HG03103 (cell line): ENCODE data around the gene ESRRB.

Experiments used
- ATAC-seq: cut with Tn5 transposase; IDR thresholded peaks from one replicate; pipeline ENCODE4 v1.9.1; 2021; ENCODE audit warnings: low read depth; ENCODE audit not compliant: unreplicated experiment

The ESRRB gene

DNA sequence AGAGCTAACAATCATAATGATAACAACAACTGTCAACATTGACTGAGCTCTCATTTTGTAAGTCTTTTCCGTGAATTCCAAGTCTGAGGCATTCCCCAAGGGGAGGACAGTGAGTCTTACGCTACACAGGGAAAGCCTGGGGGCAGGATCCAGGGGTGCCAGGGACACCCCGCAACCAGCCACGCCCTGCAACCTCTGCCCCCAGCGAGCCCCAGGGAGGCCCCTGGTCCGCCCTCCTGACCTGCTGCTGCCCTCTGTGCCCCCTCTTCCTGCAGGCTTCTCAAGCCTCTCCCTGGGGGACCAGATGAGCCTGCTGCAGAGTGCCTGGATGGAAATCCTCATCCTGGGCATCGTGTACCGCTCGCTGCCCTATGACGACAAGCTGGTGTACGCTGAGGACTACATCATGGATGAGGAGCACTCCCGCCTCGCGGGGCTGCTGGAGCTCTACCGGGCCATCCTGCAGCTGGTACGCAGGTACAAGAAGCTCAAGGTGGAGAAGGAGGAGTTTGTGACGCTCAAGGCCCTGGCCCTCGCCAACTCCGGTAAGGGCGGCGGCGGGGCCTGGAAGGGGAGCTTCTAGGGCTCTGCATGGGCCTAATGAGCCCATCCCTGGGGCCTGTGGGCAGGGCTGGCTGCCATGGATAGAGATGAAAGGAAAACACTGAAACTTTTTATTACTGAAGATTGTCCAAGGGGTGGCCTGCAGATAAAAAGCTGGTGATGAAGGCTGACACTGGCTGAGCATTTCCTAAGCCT, 115.4 kb downstream of the ESRRB start:
- ATAC-seq, result no peak

DNA sequence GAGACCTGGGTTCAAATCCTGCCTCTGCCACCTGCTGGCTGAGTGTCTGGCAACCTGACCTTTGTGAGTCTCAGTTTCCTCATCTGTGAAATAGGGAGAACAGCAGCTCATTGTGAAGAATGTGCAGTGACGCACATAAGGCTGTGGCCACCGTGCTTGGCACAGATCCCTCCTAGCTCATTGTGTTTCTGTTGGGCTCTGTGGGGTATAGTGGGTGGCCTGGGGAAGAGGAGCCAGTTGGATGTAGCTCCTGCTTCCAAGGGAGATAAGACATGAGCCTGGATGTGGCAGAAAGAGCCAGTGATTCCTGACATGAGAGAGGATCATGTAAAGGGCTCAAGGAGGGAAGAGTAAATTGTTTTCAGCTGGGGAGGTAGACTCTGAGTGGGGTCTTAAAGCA, 120.0 kb downstream of the ESRRB start:
- ATAC-seq, result no peak

DNA sequence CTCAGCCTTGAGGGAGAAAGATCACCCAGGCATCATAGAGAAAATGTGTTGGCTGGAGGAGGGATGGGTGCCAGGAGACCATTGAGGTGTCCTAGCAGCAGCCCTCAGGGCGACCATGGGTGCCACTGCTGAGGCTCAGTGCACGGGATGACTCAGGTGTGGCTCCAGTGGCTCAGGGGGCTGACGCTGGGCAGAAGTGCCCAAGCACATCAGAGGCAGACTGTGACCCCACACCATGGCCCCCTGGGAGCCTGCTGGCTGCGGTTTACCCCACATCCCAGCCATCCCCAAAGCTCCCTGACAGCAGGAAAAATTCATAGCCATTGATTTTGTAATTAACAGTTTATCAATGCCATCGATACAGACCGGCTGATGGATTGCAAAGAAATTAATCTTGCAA, 120.7 kb downstream of the ESRRB start:
- ATAC-seq, result no peak

DNA sequence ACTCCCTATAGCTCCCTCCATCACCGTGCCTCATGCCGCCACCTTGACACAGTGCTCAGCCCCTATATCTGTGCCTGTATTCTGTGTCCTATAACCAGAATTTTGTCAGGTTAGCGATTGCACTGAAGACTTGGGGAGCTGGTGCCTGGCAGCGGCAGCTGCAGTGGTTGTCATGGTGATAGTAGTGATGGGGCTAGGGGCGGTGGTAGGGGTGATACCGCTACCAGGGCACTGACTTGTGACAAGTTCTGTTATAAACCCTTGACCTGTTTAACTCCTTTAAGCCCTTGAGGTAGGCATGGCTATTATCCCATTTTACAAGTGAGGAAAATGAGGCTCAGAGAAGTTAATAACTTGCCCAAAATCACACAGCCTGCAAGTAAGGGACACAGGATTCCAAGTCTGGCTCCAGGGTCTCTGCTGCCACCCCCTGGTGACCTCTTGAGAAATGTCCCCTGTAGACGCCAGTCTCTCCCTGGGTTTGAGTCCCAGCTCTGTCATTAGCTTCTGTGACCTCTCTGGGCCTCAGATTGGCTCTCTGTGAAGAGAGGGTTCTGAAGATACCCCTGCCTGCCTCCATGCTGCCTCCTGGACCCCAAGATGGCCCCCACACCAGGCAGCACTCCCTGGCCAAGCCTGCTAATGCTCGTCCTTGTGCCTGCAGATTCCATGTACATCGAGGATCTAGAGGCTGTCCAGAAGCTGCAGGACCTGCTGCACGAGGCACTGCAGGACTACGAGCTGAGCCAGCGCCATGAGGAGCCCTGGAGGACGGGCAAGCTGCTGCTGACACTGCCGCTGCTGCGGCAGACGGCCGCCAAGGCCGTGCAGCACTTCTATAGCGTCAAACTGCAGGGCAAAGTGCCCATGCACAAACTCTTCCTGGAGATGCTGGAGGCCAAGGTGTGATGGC, 121.9 kb downstream of the ESRRB start:
- ATAC-seq, result no peak

DNA sequence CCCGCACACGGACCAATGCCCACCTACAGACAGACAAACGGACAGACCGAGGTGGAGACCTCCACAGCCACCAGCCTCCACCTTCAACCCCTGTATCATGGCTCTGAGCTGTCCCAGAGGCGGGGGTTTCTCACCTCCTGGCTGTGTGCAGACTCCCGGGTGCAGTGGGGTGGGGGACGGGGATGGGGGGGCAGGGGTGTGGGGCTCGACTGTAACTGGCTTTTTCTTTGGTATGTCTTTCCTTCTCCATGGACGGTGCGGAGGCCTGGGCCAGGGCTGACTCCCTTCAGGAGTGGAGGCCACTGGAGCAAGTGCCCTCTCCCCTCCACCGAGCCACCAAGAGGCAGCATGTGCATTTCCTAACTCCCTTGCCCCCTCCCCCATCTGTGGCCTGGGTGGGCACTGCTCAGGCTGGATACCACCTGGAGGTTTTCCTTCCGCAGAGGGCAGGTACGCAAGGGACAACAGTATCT, 122.6 kb downstream of the ESRRB start:
- no peak for ATAC-seq

DNA sequence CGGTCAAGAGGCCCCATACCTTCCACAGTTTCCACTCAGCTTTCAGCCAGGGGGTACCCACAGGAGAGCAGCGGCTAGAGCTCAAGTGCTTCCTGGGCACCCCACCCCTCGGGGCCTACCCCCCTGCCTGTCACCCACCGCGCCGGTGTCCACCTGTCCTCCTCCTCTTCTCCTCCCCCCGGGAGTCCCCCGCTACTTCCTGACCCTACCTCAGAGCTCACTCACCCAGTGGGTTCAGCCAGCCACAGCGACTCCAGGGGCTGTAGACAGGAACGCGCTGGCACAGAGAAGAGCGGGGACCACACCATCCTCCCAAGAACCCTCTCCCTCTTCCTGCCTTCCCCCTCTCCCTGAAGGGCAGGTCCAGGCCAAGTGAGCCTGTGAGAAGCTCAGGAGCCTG, 123.0 kb downstream of the ESRRB start:
- no peak for ATAC-seq

DNA sequence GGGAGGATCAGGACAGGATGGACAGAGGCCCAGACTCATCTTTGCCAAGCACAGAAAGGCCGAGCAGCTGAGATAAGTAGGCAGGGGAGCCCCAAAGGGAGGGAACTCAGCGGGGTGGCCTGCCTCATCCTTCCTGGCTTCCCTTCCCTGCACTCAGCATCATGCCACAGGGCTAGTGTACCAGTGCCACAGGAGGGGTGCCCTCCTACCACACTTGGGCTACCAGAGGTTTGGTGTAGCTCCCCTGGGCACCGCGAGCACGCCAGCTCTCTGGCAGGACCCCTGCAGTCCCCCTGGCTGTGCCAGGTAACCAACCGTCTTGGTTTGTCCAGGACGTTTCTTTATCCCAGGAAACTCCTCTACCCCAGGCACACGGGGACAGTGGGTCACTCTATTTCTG, 123.5 kb downstream of the ESRRB start:
- ATAC-seq, result no peak

DNA sequence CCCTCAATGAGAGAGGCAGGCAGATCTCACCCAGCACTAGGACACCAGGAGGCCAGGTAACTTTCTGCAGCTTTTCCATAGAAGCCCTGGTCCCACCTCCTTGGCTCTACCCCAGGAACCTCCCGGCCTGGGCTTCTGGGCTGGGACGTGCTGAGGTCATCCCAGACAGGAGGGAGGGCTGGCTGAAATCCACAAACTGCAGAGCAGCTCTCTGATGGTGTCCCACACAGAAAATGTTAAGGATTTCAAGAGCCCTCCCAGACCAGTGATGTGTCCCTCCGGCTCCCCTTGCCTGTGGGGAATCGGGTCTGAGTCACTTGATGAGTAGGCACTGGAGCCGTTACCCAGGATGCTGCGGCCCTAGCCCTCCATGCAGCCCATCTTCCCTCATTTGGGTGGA, 124.1 kb downstream of the ESRRB start:
- no peak for ATAC-seq

DNA sequence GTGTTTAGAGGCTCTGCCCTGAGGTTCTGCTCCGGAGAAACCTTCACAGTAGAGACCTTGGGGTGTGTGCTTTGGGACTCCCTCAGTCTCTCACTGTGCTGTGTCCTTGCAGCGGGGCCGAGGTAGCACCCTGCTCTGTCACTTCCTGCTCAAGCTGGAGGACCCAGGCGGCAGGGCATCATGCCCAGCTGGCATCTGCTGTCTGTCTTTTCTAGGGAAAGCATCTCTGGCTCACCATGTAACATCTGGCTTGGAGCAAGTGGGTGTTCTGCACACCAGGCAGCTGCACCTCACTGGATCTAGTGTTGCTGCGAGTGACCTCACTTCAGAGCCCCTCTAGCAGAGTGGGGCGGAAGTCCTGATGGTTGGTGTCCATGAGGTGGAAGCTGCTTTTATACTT, 124.5 kb downstream of the ESRRB start:
- no peak for ATAC-seq

DNA sequence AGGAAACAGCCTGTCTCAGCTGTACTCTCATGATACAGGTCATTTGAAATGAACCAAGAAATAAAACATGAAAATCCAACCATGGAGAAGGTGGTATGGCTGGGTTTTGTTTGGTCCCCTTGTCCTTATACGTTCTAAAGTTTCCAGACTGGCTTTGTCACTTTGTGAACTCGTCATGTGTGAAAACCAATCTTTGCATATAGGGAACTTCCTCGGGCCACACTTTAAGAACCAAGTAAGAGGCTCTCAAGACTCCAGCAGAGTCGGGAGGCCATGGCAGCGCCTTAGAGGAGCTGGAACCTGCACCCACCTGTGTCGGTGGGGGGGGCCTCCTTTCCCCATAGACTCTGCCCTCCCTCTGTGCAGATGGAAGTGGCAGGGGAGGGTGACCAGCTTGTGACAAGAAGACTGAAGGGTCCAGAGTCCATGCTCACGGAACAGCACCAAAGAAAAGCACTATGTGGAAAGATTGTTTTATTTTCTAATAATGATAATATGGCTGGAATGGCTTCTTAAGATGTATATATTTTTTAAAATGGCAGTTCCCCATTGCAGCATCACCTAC, 125.3 kb downstream of the ESRRB start:
- ATAC-seq, result no peak

DNA sequence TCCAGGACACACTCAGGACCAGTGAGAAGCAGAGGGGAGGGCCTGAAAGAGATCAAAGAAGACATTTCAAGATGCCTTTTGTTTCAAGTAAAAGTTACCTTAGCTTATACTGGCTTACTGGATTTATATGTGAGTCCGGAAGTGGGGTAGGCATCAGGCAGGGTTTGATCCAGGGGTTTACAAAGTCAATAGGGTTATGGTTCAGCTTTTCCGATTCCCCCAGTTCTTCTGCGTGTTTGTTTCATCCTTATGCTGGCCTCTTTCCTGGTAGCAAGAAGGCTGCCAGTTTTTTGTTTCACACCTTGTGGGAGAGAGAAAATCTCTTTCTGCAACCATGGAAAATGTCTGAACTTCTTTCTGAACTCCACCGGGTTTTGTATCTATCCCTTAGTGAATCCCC, 126.3 kb downstream of the ESRRB start:
- no peak for ATAC-seq

DNA sequence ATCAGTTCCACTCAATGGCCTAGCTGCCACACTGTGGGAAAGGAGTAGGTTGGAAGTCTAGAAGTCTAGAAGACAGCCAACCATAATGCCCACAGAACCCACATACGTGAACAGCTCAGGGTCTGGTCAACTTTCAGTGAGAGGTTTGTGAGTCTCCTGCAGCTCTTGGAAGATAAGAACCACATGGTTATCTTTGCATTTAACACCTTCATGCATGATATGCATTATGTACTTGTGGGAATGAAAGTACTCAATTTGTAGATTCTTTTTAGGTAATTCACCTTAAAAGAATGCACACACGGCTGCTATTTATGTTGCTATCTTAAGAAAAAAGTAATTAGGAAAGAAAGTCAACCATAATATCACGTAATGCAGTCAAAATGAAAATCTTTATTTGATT, 126.7 kb downstream of the ESRRB start:
- ATAC-seq, result no peak

DNA sequence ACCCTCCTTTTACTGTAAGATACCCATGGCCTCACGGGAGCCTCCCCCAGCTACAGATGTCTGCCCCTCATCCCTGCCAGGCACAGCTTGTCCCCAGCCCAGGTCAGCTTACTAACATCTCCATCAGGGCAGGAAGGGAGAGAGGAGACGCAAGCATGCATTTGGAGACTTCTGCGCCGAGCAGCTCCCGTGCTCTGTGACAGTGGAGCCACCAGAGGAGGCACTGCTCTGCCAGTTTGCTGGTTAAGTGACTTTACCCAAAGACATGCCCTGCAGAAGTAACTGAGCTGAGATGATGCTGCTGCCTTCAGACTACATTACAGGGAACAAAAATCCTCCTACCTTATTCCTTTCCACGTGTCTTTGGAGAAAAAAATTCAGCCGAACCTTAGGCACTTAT, 133.4 kb downstream of the ESRRB start:
- no peak for ATAC-seq

DNA sequence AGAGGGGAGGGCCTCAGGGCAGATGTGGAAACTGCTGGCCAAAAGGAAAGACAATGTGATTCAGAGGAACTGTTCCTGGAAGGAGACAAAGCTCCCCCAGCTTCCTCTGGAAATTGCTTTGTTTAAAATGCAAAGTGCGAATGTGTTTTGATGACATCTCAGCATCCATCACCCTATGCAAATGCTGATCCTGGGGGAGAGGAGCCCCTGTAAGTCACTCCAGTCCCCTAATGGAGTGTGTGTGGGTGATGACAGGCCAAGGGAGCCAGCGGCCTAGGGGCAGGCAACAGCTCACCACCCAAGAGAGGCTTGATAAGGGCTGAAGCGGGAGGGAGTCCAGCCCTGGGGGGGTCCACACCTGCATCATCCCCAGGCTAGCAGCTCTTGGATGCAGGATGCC, 134.2 kb downstream of the ESRRB start:
- no peak for ATAC-seq

DNA sequence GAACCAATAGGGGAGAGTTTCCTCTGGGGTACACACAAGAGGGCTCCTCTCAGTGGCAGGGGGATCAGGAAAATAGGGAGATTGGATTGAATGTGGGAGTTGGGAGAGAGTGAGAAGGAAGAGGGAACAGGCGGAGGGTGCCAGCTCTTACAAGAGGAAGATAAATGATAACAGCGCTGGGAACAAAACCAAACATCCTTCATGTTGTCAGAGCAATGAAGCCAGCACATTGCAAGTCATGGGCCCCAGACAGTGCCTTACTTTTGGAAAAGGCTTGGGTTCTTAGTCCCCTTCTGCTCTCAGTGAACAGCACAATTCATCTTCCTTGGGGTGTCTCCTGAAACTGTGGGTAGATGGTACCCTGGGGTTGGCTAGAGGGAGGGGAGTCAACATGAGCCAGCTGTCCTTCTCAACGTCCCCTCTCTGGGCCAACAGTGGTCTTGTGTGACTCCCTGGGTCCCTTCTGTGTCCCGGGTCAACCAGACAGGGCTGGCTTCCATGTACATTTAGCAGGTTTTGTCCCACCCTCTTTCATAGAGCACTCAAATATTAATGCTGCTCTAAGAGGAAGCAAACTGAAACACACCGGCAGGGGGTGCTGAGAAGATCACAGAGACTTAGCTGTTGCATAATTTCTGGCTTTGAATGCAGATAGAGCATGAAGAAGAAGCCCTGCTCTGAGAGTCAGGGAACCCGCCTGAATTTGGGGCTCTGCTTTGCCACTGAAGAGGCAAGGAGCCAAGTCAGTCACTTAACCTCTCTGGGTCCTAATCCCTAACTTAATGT, 138.5 kb downstream of the ESRRB start:
- no peak for ATAC-seq

DNA sequence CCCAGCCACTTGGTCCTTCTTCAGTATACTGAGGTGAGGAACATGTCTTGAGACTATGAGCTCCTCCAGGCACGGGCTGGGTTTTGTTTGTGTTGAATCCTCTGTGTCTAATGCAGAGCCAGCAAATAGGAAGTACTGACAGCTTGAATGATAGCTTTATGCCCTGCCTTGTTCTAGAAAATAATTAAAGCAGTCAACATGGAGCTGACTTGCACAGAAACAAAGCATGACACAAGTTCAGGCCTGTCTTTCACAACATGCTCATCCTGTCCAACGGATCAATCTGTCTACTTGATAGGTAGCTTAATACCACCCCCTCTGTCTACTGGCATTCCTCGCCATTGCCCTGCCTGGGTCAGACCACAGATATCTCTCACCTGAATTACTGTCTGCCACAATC, 140.9 kb downstream of the ESRRB start:
- ATAC-seq, result no peak

DNA sequence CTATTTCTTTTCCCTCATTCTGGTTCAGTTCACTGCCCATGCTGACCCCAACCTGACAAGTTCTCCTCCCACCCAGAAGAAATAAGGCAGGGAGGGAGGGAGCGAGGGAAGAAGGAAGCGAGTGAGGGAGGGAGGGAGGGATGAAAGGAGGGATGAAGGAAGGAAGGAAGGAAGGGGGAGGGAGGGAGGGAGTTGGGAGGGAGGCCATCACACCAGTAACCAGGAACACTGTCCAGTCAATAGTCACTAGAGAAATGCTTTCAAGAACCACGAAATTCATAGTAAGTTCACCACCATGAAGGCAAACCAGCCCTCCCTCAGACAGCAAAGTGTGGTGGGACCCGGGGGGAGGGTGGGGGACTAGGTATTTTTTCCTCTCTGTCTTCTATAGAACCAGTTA, 142.4 kb downstream of the ESRRB start:
- no peak for ATAC-seq

DNA sequence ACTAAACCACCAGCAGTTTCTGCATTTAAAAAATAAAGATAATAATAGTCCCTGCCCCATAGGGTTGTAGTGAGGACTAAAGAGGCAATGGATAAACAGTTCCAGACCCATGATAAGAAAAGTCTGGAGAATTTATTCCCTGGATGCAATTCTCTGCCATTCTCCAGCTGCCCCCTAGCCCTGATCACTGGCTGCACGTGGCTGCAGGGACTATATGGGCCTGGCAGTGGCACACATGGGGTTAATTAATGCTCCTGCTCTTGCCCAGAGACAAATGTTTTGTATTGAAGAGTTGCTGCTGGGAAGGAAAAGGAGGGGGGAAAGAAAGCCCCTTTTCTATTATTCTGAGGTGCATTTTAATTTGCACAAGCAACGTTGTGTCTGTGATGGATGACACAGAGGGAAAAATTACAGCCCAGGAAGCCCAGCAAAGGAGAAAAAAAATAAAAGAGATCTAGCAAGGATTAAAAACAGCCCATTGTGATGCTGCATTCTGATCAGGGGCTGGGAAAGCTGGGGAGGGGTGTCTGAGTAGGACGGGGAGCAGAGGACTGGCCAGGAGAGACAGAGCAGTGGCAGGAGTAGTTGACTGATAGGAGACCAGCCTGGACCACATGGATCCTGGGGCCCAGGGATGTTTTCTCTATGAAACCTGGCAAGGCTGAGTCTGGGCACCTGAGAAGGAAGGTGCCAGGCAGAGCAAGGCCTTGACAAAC, 149.3 kb downstream of the ESRRB start:
- ATAC-seq, result no peak

DNA sequence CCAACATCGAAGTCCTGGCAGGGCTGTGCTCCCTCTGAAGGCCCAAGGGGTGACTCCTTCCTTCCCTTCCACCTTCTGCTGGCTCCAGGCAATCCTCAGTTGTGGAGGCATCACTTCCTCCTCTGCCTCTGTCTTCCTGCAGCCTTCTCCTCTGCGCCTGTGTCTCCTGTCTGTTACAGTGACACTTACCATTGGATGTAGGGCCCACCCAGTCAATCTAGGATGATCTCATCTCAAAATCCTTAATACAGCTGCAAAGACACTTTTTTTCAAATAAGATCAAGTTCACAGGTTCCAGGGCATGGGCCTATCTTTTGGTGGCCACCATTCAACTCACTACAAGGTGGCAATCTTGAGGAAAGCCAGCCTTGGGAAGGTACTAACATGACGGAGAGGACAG, 155.1 kb downstream of the ESRRB start:
- ATAC-seq, result no peak

DNA sequence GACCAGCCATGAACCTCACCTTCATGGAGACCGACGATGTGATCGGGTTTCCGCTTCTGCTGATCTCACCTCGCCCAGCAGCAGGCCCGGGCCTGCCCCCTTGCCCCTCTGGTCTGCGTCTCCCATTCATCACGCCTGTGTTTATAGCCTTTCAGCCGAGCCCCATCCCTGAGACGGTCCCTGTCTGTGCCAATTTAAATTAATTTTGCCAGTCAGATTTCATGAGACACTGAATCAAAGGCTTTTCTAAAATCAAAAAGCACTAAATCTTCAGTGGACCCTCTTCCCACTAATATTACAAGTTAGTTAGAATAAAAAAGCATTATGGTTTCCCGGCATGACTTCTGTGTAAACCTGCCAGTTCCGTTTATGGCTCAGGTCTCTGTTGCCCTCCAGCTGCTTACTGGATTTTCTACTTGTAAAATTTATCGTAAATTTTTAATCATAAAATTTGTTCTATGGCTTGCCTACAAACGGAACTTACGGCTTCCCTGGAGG, 155.9 kb downstream of the ESRRB start:
- no peak for ATAC-seq
